HEK293 (cell line): ENCODE data around the gene USP24.

Experiments
- CTCF ChIP-seq: fragments of 450-650 bp; formaldehyde crosslinking; IDR thresholded peaks from 2 replicates; pipeline ENCODE4 v1.5.1; 2016; ENCODE audit warnings: missing biosample characterization, missing genetic modification characterization
- ZBTB1 ChIP-seq: fragments of 450-650 bp; formaldehyde crosslinking; IDR thresholded peaks from 2 replicates; pipeline ENCODE4 v1.5.1; 2016; ENCODE audit warnings: missing biosample characterization, missing genetic modification characterization
- ZBTB21 ChIP-seq: fragments of 450-650 bp; formaldehyde crosslinking; IDR thresholded peaks from 2 replicates; pipeline ENCODE4 v1.5.1; 2017; ENCODE audit warnings: missing biosample characterization, missing genetic modification characterization
- ZNF133 ChIP-seq: fragments of 450-650 bp; formaldehyde crosslinking; IDR thresholded peaks from 2 replicates; pipeline ENCODE4 v1.5.1; 2016; ENCODE audit warnings: missing biosample characterization, missing genetic modification characterization
- ZNF24 ChIP-seq: fragments of 450-650 bp; formaldehyde crosslinking; IDR thresholded peaks from 2 replicates; pipeline ENCODE4 v1.5.1; 2016; ENCODE audit warnings: missing biosample characterization, missing genetic modification characterization
- ZNF248 ChIP-seq: fragments of 450-650 bp; formaldehyde crosslinking; IDR thresholded peaks from 2 replicates; pipeline ENCODE4 v1.5.1; 2017; ENCODE audit warnings: missing biosample characterization, missing genetic modification characterization
- ZNF324 ChIP-seq: fragments of 450-650 bp; formaldehyde crosslinking; IDR thresholded peaks from 2 replicates; pipeline ENCODE4 v1.5.1; 2016; ENCODE audit warnings: missing biosample characterization, missing genetic modification characterization
- ZNF488 ChIP-seq: fragments of 450-650 bp; formaldehyde crosslinking; IDR thresholded peaks from 2 replicates; pipeline ENCODE4 v1.5.1; 2016; ENCODE audit warnings: missing biosample characterization, missing genetic modification characterization
- ZNF510 ChIP-seq: fragments of 450-650 bp; formaldehyde crosslinking; IDR thresholded peaks from 2 replicates; pipeline ENCODE4 v1.5.1; 2018; ENCODE audit warnings: mild to moderate bottlenecking, missing genetic modification characterization, missing biosample characterization; ENCODE audit not compliant: insufficient replicate concordance
- ZNF561 ChIP-seq: fragments of 450-650 bp; IDR thresholded peaks from 2 replicates; pipeline ENCODE4 v1.5.1; 2018; ENCODE audit warnings: missing biosample characterization, missing genetic modification characterization, borderline replicate concordance
- ZNF571 ChIP-seq: fragments of 450-650 bp; formaldehyde crosslinking; IDR thresholded peaks from 2 replicates; pipeline ENCODE4 v1.5.0; 2017; ENCODE audit warnings: missing biosample characterization, missing genetic modification characterization
- ZNF629 ChIP-seq: fragments of 450-650 bp; formaldehyde crosslinking; IDR thresholded peaks from 2 replicates; pipeline ENCODE4 v1.5.1; 2017; ENCODE audit warnings: missing biosample characterization, missing genetic modification characterization
- ZNF704 ChIP-seq: fragments of 450-650 bp; formaldehyde crosslinking; IDR thresholded peaks from 2 replicates; pipeline ENCODE4 v1.5.1; 2016; ENCODE audit warnings: missing biosample characterization, missing genetic modification characterization

GRCh38 chr1:55051169-55051568 is 164.0 kb downstream of the USP24 start:
- TF ChIP-seq ZNF571 (tag by site-specific recombination) (no peak), ZNF561 (tag by site-specific recombination) (no peak), CTCF (no peak), ZNF510 (no peak), ZNF248 (no peak), ZNF629 (tag by site-specific recombination) (no peak), ZNF488 (tag by site-specific recombination) (no peak), ZNF324 (tag by site-specific recombination) (no peak), ZNF704 (tag by site-specific recombination) (no peak), ZNF133 (tag by site-specific recombination) (no peak), ZBTB1 (tag by site-specific recombination) (no peak), ZNF24 (tag by site-specific recombination) (no peak), ZBTB21 (no peak)
